HT-29 (cell line): ENCODE measurements around the gene RAB27A. TPM values are rescaled to one million over a fixed set of nuclear protein-coding genes. Genes with fewer than 3 reads are reported as not detected.
A peak's percentile ranks its signal among the peaks of the same experiment; 100 is the strongest.
"Not testable (repeated sequence)": the region's sequence is repeated elsewhere in the genome, so short reads cannot be mapped to it uniquely, and the experiment has no call there.

Experiments used
- DNase-seq: peaks from one replicate; pipeline ENCODE4 v3.0.0-alpha.2; 2015; ENCODE audit warnings: low spot score
- total RNA-seq: library from RNA; depleted of rRNA; stranded (reverse); fragments of >200 nt; shearing (Covaris generic); gene quantifications from 2 replicates; pipeline ENCODE4 v1.2.3, GENCODE V29; 2014

RAB27A gene
- total RNA-seq, 1 experiment from 2014 or later: 1.4 TPM

DNA sequence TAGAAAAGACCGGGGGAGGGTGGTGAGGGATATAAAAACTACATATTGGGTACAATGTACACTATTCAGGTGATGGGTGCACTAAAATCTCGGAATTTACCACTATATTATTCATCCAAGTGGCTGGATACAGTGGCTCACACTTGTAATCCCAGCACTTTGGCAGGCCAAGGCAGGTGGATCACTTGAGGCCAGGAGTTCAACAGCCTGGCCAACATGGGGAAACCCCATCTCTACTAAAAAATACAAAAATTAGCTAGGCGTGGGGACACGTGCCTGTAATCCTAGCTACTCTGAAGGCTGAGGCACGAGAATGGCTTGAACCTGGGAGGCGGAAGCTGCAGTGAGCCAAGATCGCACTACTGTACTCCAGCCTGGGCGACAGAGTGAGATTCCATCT lies 37.4 kb downstream of the RAB27A start:
- not testable (repeated sequence) for DNase-seq

DNA sequence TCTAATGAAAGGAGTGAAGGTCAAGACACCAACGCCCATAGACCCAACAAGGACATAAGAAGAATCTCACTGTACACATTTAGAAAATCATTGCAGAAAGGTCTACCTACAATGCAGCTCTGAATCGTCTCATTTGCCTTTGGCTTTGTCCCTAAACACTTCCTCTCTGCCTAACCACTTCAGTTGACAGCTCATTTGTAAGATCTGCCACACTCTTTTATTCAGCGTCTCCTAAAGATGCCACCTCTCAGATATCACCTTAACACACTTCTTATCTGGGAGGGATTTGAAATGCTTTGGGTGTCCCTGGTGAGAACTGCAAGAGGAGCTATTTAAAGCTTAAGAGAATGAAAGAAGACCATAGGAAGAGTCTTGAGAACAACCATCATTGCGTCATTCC lies 38.7 kb downstream of the RAB27A start:
- no peak for DNase-seq

DNA sequence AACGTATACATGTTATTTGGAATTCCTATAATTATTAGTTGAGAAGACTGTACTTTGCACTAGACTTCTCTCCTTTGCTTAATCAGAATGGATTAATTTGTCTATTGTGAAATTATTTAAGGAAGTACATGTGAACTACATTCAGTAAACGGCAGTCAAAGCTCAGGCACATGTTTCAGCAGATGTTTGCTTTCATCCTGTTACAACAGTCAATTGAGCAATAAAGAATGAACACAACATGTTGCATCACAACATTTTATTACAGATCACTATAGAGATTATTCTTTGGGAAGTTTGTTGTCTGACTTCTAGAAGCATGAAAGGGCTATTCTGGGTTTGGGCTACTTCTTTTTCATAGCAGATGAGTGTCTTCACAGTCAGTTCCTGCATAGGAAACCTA lies 39.2 kb downstream of the RAB27A start:
- DNase-seq: no peak

DNA sequence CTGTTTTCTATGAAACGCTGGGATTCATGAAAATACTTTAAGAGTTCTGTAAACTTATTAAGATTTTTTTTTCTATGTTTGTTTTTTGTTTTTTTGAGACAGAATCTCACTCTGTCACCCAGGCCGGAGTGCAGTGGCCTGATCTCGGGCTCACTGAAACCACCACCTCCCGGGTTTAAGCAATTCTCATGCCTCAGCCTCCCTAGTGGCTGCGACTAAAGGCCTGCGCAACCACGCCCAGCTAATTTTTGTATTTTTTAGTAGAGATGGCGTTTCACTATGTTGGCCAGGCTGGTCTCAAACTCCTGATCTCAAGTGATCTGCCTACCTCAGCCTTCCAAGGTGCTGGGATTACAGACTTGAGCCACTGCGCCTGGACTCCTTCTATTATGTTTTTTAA lies 39.7 kb downstream of the RAB27A start:
- not testable (repeated sequence) for DNase-seq

DNA sequence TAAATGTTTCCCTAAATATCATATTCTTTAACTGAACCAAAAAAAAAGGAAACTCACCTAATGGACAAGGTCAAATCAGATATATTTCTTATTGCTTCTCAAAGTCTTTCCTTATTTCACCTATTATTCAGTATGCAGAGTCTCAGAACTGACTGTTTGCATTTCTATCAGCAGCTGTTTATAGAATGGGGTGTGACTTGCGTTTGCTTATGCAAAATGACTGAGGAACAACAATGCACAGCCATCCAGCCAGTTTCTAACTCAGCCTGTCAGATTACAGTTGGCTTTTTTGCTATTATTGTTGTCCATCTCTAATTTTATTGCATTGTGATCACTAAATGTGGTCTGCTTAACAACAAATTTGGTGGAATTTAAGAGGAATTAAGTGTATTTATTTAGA lies 40.7 kb downstream of the RAB27A start:
- DNase-seq: no peak

DNA sequence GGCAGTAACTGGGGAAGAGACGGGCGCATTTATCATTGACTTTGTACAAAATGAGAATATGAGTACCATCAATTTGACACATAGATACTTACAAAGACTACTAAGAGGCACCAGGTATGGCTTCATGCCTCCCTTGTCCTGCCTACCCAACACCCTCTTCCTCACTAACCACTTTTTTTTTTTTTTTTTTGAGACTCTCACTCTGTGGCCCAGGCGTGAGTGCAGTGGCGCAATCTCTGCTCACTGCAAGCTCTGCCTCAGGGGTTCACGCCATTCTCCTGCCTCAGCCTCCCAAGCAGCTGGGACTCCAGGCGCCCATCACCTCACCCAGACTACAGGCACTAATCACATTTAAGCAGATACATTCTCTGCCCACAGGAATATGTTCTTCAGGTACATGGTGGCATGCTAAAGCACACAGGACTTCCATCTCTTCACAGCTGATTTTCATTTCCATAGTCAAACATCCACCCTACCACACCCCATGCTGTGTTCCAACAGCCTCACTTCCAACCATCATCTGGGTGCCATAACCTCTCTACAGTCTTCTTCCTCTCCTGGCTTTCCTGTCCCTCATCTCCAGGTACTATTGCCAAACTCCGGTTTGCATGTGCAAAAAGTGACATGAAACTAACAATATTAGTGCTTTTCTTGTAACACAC lies 41.7 kb downstream of the RAB27A start:
- DNase-seq: no peak

DNA sequence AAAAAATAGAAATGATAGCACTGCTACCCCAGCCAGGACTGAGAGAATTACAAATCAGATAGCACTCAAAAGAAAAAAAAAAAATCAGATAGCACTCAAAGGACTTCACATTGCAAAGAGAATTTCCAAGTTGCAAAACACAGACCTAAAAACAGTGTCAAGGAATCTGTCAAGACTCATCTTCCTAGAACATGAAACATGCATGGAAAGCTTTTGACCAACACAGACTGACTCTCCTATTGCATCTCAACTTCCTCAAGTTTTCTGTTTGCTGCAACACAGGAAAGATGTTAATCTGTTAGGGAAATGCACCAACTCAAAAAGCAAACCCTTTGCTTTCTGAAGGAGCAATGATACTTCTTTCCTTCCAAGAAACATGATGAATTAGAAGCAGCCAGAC lies 42.3 kb downstream of the RAB27A start:
- DNase-seq: no peak

DNA sequence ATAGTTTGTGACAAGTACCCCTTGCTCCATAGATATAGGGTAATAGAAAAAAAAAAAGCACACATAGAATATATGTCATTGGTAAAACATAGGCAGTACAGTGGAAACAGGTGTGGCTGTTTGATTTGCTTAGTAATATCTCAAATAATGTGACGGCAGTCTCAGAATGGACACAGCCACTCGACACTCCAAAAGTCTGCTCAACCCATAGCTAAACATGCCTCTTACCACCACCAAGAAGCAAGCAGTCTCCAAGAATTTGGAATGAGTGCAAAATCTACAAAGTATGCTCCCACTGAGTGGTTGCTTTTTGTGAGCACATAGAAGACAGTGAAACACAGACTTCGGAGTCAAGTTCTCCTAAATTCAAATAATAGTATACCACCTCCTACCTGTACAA lies 43.0 kb downstream of the RAB27A start:
- no peak for DNase-seq

DNA sequence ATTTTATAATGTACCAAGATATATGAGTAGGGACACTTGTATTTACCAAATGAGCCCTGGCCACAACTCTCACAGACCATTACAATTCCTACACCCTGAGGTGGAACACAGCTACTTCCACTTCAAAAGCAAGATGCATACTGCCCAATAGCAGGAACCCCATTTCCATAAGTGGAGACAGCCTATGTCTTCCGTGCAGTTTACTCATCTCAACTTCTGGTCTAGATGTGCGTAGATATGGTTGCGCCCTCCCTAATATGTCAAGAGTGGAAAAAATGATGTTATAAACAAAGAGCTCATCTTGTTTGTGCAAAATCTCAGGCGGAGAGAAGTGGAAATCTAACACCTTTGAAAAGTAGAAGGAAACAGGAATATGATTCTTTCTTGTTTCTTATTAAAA lies 44.6 kb downstream of the RAB27A start:
- DNase-seq: no peak

DNA sequence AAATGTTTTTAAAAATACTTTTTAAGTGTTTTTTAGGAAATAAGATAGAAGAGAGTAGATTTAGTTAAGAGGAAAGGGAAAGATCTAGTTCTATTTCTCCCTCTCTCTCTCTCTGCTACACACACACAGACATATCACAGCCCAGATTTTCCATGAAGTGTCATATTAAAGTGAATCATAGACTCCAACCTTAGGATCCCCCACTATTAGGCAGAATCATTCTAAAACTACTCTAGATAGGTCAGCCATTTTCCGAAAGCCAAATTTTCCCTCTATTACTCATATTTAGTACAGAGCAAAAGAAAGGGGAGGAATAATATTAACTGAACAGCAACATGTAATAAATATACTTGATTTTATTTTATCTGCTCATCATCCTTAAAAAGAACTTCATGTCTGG lies 47.7 kb downstream of the RAB27A start:
- no peak for DNase-seq

DNA sequence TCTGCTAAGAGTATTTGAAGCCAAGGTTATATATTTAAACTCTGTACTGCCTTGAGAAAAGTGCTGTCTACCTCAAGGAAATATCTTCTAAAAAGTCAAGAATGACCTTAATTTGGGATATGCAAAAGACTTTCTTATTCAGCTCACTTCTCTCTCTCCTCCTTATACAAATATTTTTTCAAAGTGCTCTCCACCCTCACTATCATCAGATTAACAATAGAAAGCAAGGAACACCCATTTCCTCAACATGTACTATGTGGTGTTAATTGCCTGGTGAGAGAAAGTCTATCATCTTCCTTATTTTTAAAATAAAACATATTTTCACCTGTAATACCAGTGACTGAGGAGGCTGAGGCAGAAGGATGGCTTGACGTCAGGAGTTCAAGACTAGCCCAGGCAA lies 48.4 kb downstream of the RAB27A start:
- no peak for DNase-seq

DNA sequence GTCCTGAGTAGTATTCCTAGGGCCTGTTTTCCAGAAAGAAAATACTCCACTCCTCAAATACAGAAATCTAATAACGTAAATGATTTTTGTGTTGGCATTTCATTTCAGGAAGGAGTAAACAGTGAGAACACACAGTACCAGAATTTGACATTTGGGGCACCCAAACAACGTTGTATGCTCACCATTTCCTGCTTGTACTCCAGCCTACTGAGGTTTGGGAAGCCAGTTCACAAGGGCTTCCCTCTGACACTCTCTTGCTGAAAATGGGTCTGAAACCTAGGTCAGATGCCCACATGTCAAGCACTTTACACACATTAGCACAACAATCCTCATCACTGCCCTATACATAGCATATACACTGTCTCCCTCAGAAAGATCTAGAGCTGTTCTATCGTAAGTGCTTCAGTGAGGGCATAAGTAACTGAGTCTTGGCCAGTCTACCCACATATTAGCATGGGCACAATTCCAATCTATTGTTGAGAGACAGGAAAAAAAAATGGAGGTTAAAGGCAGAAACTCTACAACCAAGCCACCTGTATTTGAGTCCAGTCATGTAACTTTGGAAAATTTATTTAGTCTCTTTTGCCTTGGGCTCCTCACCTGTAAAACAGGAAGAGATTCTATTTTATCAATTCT lies 49.4 kb downstream of the RAB27A start:
- DNase-seq: no peak

DNA sequence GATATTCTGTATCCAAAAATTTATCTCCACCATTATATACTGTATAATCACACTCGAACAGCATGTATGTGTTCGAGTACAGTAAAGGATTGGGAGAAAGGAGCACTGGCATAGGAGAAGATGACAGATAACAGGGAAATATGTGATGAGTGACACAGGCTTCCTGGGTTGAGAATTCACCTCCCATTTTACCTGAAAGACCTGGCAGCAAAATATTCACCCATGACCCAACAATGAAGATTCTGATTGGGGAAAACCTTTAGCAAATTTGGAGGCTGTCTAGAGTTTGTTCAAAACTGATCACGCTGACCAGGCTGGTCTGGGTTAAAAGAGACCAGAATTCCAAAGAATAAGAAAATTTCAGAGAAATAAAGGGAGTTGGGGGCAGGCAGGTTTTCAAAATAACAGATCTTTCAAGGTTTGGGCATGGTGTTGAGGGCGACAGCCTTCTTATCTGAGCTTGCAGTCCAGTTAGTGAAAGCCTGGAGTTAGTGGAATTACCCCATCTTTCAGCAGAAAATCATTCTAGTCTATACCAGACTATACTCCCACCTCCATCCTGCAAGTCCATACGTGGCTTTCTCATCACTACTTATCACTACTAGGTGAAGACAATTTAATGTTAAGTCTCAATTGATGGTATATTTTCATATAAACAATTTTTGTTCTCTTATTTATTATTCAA lies 50.0 kb downstream of the RAB27A start:
- DNase-seq: no peak

DNA sequence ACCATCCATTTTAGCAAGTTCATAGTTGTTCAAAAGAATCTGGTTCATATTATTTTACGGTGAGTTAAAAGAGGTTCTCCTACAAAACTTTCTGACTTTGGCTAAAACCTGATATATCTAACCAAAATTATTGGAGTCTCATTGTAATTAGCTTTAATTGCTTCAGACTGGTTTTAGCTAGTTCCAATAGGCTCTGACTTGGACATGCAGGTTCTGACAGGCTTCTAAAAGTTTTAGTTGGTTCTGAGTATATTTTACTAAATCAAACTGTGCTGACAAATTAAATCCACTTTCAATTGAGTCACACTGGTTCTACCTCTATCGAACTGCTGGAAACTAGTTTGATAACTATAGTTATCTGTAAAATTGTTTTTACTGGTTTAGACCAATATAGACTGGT lies 50.7 kb downstream of the RAB27A start:
- no peak for DNase-seq

DNA sequence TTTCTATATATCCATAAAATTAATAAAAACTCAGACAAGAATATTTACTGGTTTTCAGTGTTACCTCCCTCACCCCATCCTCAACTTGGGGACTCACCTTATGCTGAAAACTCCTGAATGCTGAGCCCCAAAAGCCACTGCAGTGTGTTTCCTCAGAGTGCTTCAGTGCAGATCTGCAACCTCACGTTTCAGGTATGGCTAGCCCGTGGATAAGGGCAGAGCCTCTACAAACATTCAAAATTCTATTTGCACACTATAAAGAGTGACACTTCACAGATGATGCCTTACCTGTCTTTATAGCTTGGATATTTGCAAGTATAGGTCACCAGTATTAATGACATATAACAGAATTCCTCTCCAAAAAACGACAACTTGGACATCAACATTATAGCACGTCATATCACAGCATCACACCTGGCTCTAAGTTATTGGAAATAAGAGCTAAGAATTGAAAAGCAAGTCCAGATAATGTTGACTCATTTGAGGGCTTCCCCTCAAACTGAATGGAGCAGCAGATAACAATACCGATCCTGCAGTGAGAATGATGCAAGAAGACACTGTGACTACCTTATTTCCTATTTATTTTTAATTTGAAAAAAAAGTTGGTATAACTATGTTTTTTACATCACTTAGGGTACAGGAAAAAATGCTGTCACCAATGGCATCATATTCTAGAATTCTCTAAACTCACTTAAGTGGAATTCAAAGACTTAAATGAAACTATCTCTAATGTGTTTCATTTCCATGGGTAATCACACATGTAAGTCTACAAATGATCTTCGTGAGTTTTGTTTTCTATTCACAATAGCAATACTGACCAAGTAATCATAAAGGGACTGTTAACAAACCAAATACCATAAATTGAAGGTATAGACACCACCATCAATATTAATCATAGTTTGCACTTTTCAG lies 52.1 kb downstream of the RAB27A start:
- DNase-seq: peak; percentile 45

DNA sequence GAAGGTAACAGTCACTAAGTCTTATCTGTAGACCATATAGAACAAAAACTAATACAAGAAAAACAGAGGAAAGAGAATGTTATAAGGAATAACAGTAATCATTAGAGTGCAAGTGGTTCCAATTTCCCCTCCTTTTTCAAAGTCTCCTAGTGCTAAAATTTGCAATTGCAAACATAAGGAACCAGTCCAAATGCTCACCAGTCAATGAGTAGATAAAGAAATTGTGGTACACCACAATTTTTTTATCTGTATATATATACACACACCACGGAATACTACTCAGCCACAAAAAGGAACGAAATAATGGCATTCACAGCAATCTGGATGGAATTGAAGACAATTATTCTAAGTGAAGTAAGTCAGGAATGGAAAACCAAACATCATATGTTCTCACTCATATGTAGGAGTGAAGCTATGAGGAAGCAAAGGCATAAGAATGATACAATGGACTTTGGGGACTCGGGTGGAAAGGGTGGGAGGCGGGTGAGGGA lies 54.0 kb downstream of the RAB27A start:
- DNase-seq: no peak

DNA sequence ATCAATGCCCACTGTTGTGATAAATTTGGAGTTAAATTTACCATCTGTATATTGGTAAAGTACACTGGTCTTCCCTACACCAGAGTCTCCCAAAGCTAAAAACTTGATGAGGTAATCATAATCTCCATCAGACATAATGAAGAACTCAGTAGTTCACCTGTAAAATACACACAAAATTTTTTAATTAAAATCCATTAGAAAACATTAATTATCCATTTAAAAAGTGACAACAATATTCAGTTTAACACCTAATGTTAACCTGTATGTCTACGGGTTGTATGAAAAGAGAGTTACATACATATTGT lies 54.9 kb downstream of the RAB27A start:
- DNase-seq: no peak

DNA sequence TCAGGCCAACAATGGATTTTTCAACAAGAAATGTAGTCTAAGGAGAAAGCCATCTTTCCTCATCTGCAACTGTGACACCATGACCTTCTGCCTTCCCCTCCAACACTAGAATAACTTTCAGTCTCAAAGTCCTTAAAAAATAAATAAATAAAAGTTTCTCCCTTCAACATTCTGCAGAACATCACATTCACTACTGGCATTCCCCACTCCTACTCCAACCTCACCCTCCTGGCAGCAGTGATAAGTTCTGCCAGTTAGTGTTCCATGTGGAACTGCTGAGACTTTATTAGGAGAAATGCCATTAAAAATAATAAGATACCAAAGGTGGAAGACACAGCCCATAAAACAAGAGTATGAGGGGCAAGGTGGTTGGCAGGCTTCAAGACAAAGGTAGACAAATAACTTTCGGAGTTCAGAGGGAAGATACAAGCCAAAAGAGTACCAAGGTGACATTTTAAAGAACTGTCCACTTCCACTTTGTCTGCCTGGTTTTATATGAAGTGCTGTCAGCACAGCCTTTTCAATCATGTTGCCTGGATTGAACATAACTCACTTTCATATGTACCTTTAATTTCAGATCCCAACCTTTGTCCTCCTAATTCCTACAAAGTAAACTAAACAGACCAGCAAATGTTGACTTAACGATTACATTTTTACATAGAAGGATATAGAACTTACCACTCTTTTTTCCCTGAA lies 55.4 kb downstream of the RAB27A start:
- peak; percentile 34 for DNase-seq

DNA sequence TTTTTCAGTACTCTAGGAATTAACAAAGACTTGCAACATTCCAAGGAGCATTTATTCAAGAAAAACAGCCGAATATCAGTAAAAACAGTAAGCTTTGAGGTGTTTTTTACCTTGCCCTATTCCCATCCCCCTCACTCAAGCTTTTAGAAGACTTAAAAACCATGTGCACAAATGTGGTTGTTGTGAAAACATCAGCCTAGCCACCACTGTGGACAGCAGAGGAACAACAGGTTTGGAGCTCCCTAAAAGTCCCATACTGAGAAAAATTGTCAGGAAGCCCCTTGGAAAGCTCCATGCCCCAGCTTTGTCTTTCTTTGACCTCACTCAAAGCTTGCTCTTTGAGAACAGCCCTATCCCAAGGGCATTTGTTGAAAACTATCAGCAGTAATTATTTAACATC lies 58.2 kb downstream of the RAB27A start:
- DNase-seq: no peak

DNA sequence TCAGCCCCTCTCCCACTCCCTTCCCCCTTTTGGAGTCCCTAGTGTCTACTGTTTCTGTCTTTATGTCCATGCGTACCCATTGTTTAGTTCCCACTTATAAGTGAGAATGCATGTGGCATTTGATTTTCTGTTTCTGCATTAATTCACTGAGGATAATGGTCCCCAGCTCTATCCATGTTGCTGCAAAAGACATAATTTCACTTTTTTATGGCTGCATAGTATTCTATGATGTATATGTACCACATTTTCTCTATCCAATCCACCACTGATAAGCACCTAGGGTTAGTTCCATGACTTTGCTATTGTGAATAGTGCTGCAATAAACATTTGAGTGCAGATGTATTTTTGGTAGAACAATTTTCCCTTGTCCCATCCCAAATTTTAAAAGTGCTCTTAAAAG lies 58.7 kb downstream of the RAB27A start:
- DNase-seq: no peak

DNA sequence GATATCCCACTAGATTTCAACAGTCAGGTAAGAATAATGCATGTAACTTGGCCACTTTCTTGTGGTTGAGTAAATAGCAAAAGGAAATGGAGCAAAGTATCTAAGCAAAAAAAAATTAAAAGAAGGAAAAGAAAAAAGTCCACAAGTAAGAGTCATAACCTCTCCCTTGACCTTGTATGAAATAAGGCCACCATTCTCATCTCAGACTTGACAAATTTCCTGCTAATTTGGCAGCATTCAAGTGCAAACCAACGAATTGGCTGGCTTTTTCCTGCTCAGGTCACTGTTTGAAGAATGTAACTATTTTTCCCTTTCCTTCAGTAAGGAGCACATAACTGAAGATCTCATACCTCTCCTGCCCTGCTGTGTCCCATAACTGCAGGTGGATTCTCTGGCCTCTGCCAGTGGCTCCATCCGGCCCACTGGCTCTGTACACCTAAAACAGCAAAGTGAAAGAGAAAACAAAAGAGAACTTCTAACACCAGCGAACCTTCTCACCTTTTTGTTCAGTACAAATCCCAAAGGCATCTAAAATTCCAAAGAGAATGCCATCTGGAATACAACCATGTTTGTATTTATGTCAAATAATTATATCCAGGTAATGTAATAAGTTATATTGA lies 59.5 kb downstream of the RAB27A start:
- no peak for DNase-seq
